ENCODE data around the gene ITGA11.

DNA sequence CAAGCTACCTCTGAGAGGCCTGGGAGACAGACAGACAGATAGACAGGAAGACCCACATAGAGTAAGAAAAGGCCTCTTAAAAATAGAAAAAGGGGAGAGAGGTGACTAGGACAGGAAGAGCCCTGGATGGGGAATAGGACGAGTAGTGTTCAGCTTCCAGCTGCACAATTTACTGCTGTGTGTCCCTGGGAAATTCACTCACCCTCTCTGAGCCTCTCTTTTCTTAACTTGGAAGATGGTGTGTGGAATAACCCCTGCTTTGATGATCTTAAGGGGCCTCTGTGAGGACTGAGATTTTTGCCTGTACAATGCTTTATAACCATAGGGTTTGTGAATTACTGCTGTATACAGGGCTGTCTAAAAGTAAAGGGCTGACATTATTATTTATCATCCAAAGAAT lies 116.9 kb downstream of the ITGA11 start:
- TF ChIP-seq, protein P1, sequence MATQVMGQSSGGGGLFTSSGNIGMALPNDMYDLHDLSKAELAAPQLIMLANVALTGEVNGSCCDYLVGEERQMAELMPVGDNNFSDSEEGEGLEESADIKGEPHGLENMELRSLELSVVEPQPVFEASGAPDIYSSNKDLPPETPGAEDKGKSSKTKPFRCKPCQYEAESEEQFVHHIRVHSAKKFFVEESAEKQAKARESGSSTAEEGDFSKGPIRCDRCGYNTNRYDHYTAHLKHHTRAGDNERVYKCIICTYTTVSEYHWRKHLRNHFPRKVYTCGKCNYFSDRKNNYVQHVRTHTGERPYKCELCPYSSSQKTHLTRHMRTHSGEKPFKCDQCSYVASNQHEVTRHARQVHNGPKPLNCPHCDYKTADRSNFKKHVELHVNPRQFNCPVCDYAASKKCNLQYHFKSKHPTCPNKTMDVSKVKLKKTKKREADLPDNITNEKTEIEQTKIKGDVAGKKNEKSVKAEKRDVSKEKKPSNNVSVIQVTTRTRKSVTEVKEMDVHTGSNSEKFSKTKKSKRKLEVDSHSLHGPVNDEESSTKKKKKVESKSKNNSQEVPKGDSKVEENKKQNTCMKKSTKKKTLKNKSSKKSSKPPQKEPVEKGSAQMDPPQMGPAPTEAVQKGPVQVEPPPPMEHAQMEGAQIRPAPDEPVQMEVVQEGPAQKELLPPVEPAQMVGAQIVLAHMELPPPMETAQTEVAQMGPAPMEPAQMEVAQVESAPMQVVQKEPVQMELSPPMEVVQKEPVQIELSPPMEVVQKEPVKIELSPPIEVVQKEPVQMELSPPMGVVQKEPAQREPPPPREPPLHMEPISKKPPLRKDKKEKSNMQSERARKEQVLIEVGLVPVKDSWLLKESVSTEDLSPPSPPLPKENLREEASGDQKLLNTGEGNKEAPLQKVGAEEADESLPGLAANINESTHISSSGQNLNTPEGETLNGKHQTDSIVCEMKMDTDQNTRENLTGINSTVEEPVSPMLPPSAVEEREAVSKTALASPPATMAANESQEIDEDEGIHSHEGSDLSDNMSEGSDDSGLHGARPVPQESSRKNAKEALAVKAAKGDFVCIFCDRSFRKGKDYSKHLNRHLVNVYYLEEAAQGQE (IDR thresholded peaks at IDR 0.05; ENCODE audit: low read depth, low read length), result no peak
- TF ChIP-seq CTCF (IDR thresholded peaks at IDR 0.05), result no peak
- TF ChIP-seq EP300 (IDR thresholded peaks at IDR 0.05; ENCODE audit: borderline replicate concordance in 1 of 2, low read depth in 1 of 2, low read length in 1 of 2), result no peak
- TF ChIP-seq CHD2 (IDR thresholded peaks at IDR 0.05; ENCODE audit: low read length, partially characterized antibody), result no peak
- no peak for TF ChIP-seq TCF12 (IDR thresholded peaks at IDR 0.05)
- TF ChIP-seq NRF1 (IDR thresholded peaks at IDR 0.05; ENCODE audit: low read depth, low read length), result no peak
- no peak for TF ChIP-seq POLR2AphosphoS5 (IDR thresholded peaks at IDR 0.05; ENCODE audit: low read depth, low read length)
- no peak for TF ChIP-seq EZH2phosphoT487 (IDR thresholded peaks at IDR 0.05; ENCODE audit: borderline replicate concordance, low read depth)

Data from SK-N-SH (cell line).